Measurements from ENCODE around the gene STYK1.
"Not testable (repeated sequence)": the region's sequence is repeated elsewhere in the genome, so short reads cannot be mapped to it uniquely, and the experiment has no call there.

STYK1 gene

DNA sequence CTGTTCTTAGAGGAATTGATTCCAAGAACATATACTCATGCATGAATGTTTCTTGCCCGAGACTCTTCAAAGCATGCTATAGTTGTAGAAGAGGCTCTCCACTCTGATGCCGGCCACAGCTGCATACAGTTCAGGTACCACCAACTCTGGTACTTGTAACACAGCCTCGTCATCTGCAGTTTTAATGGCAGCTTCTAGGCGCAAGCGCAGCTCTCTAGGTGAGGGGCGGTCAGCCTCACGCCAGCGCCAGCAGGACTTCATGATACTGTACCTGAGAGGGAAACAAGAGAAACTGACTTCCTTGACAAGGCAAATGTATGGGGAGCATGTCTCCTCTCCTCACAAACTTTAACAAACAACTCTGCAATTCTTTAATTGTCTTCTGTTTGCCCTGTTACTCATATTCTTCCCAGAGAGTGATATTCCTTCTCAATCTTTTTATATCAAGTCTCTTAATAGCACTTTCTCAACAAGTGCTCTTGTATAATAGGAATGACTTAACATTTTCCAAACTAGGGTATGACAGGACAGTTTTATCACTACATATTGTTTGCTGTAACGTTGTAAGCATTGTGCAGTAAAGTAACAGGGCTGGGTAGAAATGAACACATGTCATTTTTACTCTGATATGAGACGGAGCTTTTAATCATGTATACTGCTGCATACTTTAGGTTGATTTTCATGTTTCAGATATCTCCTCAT lies 53.6 kb downstream of the STYK1 start:
- no peak for DNase-seq (ENCODE audit: low read depth)

DNA sequence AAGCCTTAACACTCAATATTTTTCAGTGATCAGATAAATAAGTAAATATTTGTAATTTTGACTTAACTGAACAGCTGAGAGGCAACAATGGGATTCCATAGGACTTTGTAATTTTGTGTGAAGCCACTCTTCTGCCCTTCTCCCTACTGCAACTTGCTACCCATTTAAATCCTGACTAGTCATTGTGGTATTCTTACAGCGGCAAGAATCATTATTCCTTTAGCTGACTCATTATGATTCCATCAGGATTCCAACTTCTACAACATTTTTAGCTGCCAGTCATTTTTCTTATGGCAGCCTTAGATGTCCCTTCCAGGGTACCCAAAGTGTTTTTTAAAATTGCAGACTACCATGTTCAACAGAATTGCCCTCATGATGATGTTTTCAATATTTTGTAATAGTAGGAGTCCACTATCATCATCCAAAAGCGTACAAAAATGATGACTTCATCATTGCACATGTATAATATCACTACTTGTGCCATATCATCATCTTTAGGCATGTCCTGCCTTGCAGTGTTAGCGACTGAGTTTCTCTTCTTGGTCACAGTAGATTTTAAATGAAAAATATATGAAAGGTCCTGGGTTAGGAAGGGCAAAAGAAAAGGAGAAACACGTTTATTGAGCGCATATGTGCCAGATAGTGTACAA lies 55.4 kb downstream of the STYK1 start:
- no peak for DNase-seq (ENCODE audit: low read depth)

- no peak for DNase-seq (ENCODE audit: low read depth)
Observed at GRCh38 chr12:10617863-10618262, 56.0 kb downstream of the STYK1 start.

DNA sequence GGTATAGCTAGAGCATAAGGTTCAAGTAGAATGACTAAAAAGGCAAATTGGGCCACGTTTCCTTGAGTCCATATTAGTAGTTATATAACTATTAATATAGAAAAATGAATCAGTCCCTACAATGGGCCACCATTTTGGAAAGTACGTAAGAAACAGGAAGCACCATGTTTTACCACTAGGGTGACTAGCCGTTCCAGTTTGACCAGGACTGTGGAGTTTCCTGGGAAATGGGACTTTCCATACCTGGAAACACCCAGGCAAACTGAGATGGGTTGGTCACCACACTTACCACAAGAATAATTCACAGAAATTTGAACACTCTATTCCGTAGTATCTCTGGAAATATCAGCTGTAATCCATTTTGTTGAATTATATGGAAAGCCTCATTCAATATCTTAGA lies 58.3 kb downstream of the STYK1 start:
- no peak for DNase-seq (ENCODE audit: low read depth)

- no peak for DNase-seq (ENCODE audit: low read depth)
Observed at GRCh38 chr12:10614056-10614370, 59.8 kb downstream of the STYK1 start.

DNA sequence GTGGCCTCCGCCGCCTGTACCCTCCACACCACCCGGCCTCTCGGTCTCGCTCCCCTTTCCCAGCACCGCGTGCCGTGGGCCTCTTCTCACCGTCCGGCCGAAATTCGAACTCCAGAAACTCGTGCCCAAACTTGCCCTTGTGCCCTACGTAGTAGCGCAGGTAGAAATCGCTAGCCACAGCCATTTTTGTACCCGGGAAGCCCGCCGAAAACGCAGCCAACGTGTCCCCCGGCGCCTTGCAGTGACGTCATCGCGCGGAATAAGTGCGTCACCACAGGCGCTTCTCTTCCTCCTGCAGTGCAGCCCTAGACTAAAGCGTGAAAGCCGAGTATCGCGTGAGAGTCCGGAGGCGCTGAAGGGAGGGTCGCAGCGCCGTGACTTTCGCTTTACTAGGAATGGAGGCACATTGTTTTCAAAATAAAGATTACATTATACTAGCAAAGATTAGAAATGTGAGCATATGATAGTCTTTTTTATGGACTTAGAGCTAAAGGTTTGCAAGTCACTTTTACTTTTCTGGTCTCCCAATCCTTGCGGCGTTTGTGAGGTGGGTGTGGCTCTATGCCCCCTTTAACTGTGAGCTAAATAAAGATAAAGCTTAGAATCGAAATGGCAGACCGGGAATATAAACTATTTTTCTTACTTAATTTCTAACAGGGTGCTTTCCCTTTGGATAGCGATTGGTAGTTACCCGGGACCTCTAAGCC lies 60.4 kb downstream of the STYK1 start, which contains the start of gene MAGOHB:
Gene MAGOHB (minus strand): TSS at position 261 of the 707 bp plus-strand sequence. CDS start 77 bp downstream, at position 184.
- peak; percentile 98 for DNase-seq (ENCODE audit: low read depth)

- DNase-seq (ENCODE audit: low read depth): no peak
Observed at GRCh38 chr12:10612984-10613348, 60.9 kb downstream of the STYK1 start.

- no peak for DNase-seq (ENCODE audit: low read depth)
Observed at GRCh38 chr12:10612110-10612509, 61.7 kb downstream of the STYK1 start.

GRCh38 chr12:10611258-10611657 lies 62.6 kb downstream of the STYK1 start:
- not testable (repeated sequence) for DNase-seq (ENCODE audit: low read depth)

GRCh38 chr12:10610188-10610587 lies 63.7 kb downstream of the STYK1 start:
- DNase-seq (ENCODE audit: low read depth): no peak

DNA sequence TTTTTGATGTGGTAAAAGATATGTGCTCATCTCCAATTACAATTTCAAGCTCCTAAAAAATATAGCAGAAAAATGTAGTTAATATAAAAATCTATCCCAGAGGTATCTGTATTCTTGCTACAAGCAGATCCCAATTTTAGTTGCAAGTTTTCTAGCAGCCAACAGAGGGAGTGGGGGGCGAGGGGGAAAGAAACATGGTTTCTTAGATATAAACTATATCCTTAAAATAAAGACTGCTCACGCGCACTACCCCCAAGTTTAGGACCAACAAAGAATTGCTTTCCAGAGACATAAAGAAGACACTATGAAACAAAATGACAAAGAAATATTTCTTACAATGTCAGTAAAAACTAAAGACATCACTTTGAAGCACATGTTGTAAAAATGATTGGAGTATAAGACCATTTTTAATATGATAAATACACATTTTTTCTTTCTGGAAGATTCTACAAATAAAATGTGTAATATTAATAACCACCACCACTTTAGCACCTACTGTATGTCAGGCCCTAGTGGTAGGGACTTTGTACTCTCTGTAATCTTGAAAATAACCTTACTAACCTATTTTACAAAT lies 65.9 kb downstream of the STYK1 start:
- DNase-seq (ENCODE audit: low read depth): no peak

- no peak for DNase-seq (ENCODE audit: low read depth)
Observed at GRCh38 chr12:10601860-10602259, 72.0 kb downstream of the STYK1 start.

- DNase-seq (ENCODE audit: low read depth): no peak
Observed at GRCh38 chr12:10600988-10601387, 72.9 kb downstream of the STYK1 start.

GRCh38 chr12:10595881-10596280 lies 78.0 kb downstream of the STYK1 start:
- DNase-seq (ENCODE audit: low read depth): no peak

GRCh38 chr12:10590966-10591365 lies 82.9 kb downstream of the STYK1 start:
- no peak for DNase-seq (ENCODE audit: low read depth)

GRCh38 chr12:10584415-10584814 lies 89.4 kb downstream of the STYK1 start:
- DNase-seq (ENCODE audit: low read depth): no peak

DNA sequence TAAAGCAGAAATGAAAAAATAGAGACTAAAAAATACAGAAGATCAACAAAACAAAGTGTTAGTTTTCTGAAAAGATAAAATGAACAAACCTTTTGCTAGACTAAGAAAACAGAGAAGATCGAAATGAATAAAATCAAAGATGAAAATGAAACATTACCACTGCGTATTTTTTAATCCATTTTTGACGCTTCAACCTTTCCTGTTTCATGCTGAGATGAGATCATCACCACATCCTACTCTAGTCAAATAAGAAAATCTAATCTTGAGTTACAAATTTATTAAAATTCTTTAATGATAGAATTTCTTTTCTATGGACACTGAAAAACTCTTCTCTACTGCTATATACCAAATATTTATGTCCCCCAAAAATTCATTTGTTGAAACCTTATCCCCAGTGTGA lies 91.1 kb downstream of the STYK1 start:
- DNase-seq (ENCODE audit: low read depth): no peak

DNA sequence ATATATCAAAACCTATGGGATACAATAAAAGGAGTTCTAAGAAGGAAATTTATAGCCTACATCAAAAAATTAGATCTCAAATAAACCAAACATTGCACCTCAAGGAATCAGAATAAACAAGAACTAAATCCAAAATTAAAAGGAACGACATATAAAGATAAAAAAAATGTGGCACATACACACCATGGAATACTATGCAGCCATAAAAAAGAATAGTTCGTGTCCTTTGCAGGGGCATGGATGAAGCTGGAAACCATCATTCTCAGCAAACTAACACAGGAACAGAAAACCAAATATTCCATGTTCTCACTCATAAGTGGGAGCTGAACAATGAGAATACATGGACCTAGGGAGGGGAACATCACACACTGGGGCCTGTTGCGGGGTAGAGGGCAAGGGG lies 91.7 kb downstream of the STYK1 start:
- not testable (repeated sequence) for DNase-seq (ENCODE audit: low read depth)

GRCh38 chr12:10574307-10574706 lies 99.5 kb downstream of the STYK1 start:
- DNase-seq (ENCODE audit: low read depth): no peak

DNA sequence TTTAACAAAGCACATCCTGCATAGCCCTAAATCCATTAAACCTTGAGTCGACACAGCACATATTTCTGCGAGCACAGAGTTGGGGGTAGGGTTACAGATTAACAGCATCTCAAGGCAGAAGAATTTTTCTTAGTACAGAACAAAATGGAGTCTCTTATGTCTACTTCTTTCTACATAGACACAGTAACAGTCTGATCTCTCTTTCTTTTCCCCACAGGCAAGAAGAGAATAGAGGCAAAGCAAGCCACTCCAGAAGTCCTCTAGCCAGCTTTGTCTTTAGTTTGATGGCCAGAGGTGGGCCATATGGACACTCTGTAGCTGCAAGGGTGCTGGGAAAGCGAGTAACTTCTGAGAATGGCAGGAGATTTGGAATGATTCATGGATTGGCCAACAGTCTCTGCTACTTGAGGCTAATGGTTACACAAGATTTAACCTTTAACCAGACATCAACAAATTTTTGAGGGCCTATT lies 101.8 kb downstream of the STYK1 start:
- DNase-seq (ENCODE audit: low read depth): not testable (repeated sequence)

DNA sequence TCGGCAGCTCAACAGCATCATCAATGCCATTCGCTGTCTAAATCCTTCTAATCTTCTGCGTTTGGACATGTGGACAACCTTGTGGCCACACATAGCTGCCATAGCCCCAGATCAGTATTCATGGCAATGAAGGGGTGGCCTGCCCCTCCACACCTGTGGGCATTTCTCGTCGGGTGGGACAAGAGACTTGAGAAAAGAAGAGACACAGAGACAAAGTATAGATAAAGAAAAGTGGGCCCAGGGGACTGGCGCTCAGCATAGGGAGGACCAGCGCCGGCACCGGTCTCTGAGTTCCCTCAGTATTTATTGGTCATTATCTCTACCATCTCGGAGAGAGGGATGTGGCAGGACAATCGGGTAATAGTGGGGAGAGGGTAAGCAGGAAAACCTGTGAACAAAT lies 102.7 kb downstream of the STYK1 start:
- DNase-seq (ENCODE audit: low read depth): no peak

Data from stimulated activated CD8-positive, alpha-beta memory T cell treated with anti-CD3 and anti-CD28 coated beads, Interleukin-12 subunit alpha, Interleukin-12 subunit beta, amount 100 ng/mL, for 4 hours (primary cell).